GM21526 (cell line): ENCODE results near the gene C11orf24.
"Not testable (repeated sequence)": the region's sequence is repeated elsewhere in the genome, so short reads cannot be mapped to it uniquely, and the experiment has no call there.

ENCODE experiments used
- ATAC-seq: cut with Tn5 transposase; IDR thresholded peaks from one replicate; pipeline ENCODE4 v1.9.1; 2021; ENCODE audit warnings: moderate library complexity; ENCODE audit not compliant: unreplicated experiment, low FRiP score

The C11orf24 gene

DNA sequence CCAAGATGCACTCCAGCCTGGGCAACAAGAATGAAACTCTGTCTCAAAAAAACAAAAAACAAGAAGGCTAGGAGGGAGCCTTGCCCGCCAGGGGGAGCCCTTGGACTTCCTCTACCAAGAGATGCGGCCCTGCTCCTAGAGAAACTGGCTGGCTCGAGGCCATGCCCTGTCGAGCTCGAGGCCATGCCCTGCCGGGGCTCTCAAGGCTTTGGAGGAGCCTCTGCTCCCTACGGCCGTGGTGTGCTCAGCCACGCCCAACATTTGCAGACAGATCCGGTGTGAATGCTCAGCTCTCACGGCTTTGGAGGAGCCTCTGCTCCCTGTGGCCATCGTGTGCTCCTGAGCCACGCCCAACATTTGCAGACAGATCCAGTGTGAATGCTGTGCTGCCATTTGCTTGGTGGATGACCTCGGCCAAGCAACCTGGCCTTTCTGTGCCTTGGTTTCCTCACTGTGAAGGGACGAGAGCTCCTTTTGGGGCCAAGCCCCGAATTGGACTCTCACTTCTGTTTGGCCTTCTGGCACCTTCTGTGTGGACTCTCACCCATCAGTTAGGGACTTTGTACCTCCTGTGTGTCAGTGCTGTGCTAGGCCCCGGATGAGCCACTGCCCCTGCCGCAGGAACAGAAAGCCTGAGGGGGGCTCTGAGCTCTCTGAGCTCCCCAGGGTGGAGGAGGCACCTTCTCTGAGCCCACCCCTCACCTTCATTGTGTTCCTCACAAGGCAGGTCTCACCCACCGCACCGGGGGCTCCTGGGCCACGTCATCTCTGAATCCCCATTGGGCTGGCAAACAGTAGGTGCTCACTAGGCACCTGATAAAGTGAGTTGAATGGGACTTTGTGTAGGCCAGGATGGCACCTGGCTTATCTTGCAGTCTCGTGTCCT is 14.1 kb downstream of the C11orf24 start:
- ATAC-seq = no peak

DNA sequence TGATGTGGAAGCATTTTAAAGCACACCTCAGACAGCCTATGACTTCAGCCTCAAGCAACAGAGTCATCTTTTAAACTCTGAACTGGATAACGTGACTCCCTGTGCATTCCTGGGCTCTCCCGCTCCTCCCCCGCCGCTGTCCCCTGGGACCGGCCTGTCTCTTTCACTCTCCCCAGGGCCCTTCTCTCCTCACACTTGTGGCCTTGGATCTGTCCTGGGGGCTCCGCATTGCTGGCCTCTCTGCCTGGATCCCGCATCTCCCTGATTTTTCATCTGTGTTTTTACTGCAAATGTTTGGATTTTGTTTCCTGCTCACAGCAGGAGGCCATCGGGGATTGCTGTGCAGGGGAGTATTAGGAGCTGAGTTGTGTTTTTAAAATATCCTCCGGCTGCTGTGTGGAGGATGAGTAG is 15.4 kb downstream of the C11orf24 start:
- no peak for ATAC-seq

DNA sequence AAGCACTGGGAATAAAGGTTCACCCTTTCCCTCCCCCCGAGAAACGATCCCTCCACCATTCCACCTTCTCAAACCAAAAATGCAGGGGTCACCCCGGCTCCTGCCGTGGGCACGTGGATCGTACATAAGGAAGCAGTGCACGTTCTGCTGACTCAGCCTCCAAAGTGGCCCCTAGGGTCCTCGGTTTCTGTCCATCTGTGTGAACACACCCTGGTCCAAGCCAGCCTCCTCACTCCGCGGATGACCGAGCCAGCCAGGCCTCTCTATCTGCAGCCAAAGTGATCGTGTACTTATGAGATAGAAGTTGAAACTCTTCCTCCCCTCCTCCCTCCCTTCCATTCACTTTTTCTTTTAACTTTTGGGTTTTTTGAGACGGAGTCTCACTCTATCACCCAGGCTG is 16.2 kb downstream of the C11orf24 start:
- no peak for ATAC-seq

DNA sequence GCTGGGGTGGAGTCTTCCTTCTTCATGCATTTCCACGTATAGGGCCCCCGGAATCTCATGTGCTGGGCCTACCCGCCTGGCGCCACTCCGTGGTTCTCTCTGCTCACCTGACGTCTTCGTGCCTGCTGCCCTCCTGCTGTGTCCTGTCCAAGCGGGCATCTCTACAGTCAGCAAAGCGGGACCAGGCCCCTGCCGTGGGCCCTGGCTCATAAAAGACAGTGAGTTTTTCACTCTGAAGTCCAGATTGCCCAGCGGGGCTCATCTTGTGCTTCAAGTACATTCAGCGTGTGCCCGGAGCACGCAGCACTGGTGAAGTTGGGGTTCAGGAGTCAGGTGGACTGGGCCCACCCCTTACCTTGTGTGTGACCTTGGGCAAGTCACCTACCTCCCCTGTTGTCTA is 17.4 kb downstream of the C11orf24 start:
- no peak for ATAC-seq

DNA sequence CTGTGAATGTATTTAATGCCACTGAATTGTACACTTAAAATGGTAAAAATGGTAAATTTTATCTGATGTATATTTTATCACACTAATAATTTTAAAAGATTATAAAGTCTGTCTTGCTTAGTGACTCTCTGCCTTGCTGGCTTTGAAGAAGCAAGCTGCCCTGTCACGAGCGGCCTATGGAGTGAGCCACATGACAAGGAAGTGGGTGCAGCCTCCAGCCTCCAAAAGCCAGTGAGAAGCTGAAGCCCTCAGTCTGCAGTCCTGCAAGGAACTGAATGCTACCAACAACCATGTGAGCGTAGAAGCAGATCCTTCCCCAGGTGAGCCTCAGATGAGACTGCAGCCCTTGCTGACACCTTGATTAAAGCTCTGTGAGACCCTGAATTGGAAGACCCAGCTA is 20.0 kb downstream of the C11orf24 start:
- no peak for ATAC-seq

DNA sequence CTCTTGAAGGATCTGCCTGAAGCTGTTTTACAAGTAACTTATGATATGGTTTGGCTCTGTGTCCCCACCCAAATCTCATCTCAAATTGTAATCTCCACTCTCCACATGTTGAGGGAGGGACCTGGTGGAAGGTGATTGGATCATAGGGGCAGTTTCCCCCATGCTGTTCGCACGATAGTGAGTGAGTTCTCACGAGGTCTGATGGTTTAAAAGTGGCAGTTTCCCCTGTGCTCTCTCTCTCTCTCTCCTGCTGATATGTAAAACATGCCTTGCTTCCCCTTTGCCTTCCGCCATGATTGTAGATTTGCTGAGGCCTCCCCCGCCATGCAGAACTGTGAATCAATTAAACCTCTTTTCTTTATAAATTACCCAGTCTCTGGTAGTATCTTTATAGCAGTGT is 26.9 kb downstream of the C11orf24 start:
- ATAC-seq = not testable (repeated sequence)

DNA sequence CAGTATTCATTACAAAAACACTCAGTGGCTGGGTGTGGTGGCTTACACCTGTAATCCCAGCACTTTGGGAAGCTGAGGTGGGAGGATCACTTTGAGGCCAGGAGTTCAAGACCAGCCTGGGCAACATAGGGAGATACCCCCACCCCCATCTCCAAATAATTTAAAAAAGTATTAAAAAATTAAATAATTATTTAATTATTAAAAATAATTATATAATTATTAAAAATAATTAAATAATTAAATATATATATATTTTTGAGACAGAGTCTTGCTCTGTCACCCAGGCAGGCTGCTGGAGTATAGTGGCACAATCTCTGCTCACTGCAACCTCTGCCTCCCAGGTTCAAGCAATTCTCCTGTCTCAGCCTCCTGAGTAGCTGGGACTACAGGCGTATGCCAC is 27.9 kb downstream of the C11orf24 start:
- not testable (repeated sequence) for ATAC-seq

DNA sequence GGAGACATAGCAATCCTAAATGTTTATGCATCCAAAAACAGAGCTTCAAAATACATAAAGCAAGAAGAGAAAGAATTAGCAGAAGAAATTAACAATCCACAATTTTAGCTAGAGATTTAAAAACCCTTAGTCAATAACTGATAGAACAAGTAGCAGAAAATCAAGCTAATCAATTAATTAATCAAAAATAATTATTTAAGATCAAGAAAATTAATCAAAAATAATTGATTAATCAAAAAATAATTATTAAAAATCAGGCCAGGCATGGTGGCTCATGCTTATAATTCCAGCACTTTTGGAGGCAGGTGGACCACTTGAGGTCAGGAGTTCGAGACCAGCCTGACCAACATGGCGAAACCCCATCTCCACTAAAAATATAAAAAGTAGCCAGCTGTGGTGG is 29.2 kb downstream of the C11orf24 start:
- ATAC-seq = no peak

DNA sequence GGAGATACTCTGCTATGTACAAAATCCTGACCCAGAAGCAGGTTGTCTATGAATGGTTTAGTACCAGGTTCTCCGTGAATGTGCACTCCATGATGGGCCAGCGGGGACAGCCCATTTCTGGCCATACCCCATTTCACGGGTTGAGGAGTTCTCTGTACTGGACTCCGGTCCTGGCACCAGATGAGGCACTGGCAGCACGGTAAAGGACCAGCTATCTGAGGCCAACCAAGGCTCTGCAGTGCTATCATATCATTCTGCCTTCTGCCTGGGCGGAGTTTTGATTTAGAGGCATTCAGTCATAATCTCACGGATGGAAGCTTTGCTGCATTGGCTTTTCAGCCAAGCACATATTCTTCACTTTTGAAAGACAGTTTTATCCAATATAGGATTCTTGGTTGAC is 40.2 kb downstream of the C11orf24 start:
- no peak for ATAC-seq

DNA sequence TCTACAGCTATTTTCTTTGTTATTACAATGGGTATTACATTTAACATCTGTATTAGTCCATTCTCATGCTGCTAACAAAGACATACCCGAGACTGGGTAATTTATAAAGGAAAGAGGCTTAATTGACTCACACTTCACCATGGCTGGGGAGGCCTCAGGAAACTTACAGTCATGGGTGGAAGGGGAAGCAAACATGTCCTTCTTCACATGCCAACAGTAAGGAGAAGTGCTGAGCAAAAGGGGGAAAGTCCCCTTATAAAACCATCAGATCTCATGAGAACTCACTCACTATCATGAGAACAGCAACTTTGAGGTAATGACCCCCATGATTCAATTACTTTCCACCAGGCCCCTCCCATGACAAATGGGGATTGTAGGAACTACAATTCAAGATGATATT is 42.2 kb downstream of the C11orf24 start:
- ATAC-seq = no peak

DNA sequence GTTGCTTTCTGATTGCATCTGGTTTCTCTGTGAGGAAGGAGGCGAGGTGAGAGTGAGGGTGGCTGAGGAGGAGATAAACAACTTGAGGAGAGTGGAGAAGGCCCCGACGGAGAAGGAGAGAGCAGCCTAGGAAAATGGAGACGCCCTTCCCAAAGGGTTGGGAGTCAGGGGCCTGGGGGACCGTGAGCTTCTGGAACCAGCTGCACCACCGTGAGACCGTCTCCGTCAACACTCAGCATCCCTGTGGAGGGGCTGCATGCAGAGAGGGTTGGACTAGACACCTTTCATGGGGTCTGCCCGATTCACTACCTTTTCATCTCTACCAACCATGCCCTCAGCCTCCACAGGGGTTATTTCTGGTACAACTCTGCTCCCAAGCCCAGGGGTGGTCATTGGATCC is 45.4 kb downstream of the C11orf24 start:
- no peak for ATAC-seq

DNA sequence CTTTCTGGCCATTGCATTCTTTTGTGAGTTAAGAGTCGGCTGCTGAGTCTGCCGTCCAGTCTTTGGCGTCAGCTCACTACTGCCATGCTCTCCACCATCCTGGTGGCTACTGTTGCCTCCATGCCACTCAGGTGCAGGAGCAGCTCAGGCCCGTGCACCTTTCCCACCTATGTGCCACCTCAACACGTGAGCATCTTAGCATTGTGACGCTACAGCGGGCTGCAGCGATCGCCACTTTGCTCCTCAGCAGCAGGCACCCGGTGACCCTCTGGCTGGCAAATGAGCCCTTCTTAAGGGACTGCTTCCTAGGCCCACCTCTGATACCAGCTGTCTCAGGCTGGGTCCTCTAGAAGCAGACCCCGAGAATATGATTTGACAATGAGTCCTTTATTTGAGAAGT is 47.2 kb downstream of the C11orf24 start:
- ATAC-seq = no peak

DNA sequence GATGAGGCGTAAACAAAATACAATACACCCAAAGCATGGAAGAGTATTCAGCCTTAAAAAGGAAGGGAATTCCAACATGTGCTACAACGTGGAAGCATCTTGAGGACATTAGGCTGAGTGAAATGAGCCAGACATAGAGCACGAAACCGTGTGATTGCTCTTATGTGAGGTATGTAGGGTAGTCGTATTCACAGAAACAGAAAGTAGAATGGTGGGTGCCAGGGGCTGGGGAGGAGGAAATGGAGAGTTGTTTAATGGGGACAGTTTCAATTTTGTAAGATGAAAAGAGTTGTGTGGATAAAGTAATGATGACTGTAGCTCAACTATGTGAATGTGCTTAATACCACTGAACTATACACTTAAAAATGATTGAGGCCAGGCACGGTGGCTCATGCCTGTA is 48.5 kb downstream of the C11orf24 start:
- no peak for ATAC-seq

DNA sequence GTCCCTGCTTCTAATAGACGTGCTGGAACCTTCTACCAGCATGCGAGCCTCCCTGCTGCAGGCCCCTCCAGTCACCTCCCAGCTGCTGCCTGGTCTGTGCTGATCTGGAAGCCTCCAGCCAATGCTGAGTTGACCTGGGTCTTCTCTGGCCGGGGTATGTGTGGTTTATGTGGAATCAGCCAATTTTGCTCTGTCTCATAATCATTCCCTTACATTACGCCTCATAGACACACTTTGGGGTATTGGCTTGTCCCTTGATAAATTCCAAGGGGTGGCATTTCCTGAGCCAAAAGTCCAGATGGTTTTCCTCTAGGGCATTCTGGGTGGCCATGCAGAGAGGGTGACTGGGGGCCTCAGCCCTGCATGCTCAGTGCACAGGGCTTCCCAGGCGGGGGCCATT is 50.4 kb downstream of the C11orf24 start:
- no peak for ATAC-seq

DNA sequence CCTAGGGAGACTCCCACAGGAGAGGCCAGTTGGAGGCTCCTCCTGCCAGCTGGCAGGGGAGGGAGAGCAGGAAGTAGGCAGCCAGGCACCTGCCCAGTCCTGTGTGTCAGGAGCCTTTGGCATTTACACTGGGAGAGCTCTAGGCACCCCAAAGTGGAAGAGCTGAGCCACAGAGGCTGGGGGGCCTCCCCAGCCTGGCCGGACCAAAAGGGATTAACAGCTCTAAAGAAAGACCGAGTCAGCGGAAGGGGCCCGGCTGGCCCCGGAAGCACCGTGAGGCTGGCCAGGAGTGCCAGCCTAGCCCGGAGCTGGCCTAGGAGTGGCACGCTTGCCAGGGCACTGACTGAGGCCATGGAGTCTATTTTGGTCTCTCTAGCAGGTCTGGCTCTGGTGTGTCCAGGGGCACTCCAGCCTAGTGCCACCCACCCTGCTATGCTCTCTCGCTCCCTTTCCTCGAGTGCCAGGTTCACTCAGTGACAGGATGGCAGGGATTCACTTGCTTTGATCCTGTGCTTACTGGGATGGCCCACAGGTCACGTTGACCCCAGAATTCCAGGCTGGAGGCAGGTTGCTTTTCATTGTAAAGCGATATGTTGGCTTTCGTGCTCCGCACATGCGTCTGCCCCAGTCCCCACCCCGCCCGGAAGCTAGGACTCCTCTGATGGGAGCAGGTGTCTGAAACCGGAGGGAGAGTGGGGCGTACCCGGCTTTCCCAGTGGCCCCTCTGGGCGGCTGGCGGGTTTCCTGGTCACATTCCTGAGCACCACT is 55.4 kb downstream of the C11orf24 start:
- no peak for ATAC-seq

DNA sequence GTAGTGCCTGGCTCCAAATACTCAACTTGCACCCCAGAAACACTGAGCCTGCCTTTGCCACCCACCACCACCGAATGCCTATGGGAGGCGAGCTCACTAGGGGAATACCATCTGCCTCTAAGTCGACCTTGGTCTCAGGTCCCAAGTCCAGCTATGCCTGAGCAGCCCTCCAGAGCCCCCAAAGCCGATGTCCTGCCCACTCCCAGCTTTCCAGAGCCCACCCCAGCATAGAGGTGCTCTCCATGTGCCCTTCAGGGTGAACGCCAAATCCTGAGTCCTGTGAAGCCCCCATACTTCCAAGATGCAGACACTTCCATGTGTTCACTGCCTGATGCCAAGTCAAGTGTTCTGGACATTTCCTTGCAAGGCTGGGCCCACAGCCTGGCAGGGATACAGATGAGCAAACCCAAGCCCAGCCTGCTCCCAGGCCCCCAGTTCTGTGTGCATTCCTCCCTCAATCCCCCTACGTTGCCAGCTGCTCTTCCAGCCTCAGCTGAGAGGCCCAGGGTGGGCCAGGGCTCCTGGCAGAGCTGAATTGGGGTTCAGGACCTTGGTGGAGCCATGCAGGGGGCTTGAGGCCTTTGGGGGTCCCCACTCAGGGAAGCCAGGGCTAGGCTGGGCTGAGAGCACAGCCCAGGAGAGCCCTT is 56.1 kb downstream of the C11orf24 start:
- ATAC-seq = no peak

DNA sequence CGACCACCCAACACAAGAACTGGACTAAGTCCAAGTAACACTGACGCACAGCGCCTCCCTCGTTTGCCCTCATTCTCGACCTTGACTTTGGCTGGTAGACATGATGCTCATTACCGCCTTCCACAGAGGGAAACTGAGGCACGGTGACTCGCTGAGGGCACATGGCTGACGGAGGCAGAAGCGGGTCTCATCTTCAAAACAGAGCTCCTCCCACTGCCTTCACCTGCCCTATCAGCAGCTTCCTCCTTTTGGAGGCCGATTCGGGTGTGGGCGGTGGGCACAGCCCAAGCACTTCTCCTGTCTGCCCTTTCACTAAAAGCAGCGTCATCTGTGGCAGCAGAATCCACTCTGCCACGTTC is 56.7 kb downstream of the C11orf24 start:
- no peak for ATAC-seq

DNA sequence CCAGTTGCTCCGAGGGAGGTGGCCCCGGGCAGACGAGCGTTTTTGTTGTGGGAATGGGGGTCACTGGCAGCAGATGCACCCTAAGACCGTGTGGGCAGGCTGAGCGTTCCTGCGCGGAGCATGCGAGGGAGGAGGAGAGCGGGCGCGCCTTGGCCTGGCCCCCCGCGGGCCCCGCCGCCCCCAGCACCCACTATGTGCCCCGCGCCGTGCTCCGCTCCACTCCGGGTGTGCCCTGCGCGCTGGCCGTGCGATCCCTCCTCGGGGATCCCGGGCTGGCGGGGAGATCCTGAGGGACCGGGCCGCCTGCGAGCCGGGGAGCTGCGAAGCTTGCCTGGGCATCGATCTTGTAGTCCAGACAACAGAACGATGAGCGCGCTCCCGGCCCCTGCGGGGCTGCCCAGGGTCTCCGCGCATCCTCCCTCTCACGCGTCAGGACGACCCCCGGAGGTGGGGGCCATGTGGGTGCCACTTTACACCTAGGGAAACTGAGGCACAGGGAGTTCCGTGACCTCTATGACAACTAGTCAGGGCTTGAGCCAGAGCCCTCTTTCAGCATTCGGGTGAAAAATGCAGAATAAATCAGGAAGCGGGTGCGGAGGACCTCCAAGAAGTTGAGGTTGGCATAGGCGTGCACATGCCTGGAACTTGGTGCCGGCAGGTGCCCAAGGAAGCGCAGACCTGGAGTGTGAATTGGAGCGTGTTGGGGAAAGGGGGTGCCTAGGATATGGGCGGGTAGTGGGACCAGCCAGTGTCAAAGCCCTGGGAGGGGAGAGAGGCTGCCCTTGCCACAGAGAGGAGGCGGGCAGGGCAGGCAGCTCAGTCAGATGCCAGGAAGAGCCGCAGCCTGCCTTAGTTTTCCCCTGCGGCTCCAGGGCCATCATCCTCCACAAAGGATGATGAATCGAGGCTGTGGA is 57.3 kb downstream of the C11orf24 start:
- no peak for ATAC-seq

DNA sequence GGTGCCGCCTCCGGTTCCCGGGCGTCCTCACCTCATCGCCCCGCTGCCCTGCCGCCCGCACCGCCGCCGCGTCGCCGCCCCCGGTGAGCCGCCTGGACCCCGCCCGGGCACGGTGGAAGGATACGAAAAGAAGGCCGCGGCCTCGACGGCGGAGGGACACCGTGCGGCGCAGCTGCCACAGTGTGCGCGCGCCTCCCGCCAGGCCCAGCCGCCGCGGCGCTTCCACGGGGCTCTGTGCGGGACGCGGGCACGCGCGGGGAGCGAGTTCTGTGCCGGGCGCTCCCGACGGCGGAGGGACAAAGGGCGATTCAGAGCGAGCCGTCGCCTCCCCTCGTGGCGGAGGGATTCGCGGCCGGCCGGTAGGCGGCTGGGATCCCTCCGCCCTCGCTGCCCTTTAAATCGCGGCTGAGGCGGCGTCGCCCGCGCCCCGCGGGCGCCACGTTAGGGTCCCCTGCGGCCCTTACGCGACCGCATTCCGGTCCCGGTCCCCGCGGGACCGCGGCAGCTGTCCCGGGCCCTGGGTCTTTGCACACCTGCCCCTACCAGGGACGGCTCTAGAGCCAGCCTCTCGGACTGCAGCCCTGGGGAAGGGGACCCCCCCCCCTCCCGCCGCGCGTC is 58.1 kb downstream of the C11orf24 start:
- ATAC-seq = peak; percentile 37

DNA sequence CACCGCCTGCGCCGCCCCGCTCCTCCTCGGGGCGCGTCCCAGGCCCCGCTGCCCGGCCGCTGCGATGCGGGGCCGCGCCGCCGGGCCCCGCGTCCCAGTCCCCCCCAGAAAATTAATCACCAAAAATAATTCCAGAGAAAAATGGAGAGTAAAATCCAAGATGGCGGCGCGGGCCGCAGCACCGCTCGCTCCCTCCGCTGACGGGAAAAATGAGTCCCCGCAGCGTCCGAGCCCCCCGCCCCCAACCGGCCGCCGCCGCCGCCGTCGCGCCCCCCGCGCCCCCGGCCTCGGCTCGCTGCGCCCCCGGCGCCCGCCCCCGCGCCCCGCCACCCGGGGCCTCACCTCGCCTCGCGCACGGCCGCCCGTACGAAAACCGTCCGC is 58.6 kb downstream of the C11orf24 start, which contains the start of gene KMT5B:
Gene KMT5B, minus strand, starts transcription at position 162 of the 381 bp plus-strand sequence. CDS start 23,220 bp downstream, outside the sequence.
- peak; percentile 8 for ATAC-seq
